ENCODE measurements around the gene CAMK1.
A peak's percentile ranks its signal among the peaks of the same experiment; 100 is the strongest.

The CAMK1 gene

DNA sequence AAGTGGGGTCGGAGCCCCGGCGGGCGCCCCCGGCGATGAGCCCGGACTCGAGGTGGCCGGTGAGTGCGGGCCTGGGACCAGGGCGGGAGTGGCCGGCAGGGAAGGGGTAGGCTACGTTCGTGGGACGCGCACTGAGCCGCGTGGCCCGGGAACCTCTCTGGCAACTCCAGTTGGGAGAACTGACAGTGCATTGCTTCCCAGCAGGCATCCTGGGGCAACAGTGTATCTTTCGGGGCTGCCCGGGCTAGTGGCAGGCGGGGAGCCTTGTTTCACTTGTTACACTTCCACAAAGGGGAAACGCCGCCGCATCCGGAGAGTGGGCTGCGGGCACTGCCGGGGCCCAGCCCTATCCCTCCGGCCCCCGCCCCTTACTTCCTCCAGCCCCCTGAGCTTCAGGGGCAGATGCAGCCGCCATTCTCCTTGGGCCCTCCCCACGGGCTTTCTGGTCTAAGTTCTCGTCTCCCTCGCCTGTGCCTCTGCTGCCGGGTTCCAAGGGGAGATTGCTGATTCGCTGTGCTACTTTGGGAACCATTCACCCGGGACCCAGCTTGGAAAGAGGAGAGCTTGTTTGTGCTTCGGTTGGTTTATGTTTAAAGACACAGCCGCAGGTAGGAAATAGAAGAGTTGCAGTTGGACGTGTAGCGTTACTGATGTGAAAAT, 37.5 kb downstream of the CAMK1 start:
- DNase-seq, result peak; percentile 28

GRCh38 chr3:9731206-9732079, 38.3 kb downstream of the CAMK1 start, which contains the start of gene BRPF1:
BRPF1 (plus strand) TSS chr3:9731735; CDS start chr3:9734141, 2,406 bp downstream.
- DNase-seq, result peak; percentile 100

DNA sequence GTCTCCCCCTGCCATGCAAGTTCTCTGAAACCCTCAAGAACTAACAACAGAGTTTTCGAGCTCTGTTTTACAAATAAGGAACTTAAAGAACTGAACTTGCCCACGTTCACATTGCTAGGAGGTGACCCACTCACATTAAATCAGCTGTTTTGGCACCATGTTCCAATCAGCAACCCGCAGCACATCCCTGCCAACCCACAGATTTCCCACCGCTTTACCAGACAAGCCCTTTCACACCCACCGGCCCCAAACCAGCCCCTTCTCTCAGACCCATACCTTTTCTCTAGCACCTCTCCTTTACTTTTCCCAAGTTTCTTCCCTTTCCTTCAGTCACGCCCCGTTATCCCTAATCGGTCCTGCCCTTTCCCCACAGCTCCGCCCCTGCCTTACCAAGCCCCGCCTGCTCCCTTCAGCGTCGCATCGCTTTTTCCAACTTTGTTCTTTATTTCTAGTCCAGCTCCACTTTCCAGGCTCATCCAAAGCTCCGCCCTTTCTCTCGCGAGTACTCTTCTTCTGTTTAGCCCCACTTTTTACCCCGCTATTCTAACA, 39.0 kb downstream of the CAMK1 start:
- no peak for DNase-seq

DNA sequence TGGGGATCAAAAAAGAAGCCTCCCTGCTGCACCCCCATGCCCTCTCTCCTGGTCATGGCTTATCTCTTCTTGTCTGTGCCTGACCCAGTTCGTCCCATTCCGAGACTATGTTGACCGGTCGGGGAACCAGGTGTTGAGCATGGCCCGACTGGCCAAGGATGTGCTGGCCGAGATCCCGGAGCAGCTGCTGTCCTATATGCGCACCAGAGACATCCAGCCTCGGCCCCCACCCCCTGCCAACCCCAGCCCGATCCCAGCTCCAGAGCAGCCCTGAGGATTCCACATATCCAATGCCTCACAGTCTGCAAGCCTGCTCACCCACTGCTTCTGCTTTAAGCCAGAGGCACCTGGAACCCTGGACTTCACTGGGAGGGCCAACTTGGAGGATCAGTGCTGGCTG, 40.3 kb downstream of the CAMK1 start:
- no peak for DNase-seq

- DNase-seq, result no peak
Measured at GRCh38 chr3:9727743-9728142, 42.0 kb downstream of the CAMK1 start.

GRCh38 chr3:9727041-9727595, 42.6 kb downstream of the CAMK1 start:
- DNase-seq, result peak; percentile 42

GRCh38 chr3:9725775-9726515, 43.8 kb downstream of the CAMK1 start:
- no peak for DNase-seq

- DNase-seq, result no peak
Measured at GRCh38 chr3:9721700-9722060, 48.1 kb downstream of the CAMK1 start.

DNA sequence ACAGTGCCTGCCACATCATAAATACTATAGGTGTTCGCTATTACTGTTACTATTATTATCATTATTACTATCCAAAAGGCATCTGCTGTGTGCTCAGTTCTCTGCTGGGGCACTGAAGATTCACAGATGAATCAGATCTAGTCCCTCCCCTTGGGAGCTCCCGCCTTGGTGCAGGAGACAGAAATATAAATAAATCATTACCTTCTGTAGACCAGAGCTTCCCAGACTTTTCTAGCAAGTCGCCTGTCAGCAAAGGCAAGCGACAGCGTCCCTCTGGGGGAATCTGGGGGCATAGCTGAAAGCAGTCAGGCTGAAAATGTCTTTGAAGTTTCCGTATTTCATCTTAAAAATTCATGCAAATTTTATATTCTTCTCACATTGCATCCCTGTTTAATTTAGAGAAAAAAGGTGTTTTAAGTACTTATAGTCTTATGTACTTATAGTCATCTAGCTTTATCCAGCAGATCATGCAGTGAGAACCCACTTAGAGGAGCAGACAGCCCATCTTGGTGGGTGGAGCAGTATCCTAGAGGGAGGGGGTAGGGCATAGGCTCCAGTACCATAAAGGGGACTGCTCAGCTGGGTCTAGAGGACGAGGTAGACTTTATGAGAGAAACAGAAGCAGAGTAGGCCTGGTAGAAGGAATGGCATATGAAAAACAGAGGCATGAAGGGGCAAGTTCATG, 48.6 kb downstream of the CAMK1 start:
- no peak for DNase-seq

- no peak for DNase-seq
Measured at GRCh38 chr3:9718118-9718517, 51.6 kb downstream of the CAMK1 start.

- DNase-seq, result no peak
Measured at GRCh38 chr3:9717563-9717962, 52.2 kb downstream of the CAMK1 start.

- no peak for DNase-seq
Measured at GRCh38 chr3:9716801-9717555, 52.8 kb downstream of the CAMK1 start.

GRCh38 chr3:9715764-9716437, 53.8 kb downstream of the CAMK1 start:
- no peak for DNase-seq

DNA sequence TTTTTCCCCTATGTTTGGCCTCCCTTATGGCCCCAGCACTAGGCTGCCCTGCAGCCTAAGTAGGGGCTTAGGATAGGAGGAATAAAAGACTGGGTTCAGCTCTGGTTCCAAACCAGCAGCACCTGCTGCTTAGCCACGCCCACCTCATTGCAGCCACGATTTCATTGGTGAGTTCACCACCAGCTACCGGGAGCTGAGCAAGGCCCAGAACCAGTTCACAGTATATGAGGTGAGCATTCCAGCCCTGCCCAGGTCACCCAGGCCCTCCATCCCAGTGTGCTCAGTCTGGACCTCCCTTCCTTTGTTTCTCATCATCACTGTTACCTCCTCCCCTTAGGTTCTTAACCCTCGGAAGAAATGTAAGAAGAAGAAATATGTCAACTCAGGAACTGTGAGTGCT, 54.6 kb downstream of the CAMK1 start:
- no peak for DNase-seq

- no peak for DNase-seq
Measured at GRCh38 chr3:9713142-9713541, 56.6 kb downstream of the CAMK1 start.

- no peak for DNase-seq
Measured at GRCh38 chr3:9712415-9712814, 57.3 kb downstream of the CAMK1 start.

GRCh38 chr3:9710174-9710739, 59.5 kb downstream of the CAMK1 start:
- no peak for DNase-seq

Data from T-helper 9 cell (primary cell).